ENCODE results near the gene FARS2. TPM values are rescaled to one million over a fixed set of nuclear protein-coding genes. Genes with fewer than 3 reads are reported as not detected.

FARS2 gene
- polyA plus RNA-seq, 1 donor (not counting 4 experiments of a cell fraction or from before 2014, with no cell fraction given): 21.3 TPM

DNA sequence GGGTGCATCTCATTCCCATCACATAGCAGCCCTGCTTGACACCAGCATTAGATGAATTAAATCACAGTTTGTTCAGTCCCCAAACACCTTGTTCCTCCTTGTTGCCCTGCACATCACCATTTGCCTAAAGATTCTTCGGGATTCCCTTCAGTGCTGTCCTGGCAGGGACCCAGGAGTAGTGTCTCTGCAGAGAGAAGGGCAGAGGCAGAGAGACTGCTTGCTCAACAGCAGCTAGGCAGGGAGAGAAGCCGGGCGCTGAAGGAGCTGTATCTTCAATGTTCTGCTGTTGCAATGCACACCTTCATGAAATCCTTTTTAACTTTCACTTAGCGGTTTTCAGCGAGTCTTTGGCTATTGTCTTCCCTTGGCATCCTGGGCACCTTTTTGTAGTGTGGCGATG is 362.9 kb downstream of the FARS2 start:
- Histone ChIP-seq H3K9me3 (ENCODE audit: control insufficient read depth, low read depth, low read length) (no peaks in the 10 kb centered on the region), H3K79me2 (ENCODE audit: control insufficient read depth, insufficient read depth, low read length) (no peaks in the 10 kb centered on the region), H3K4me1 (ENCODE audit: control insufficient read depth, extremely low read depth, insufficient read depth, low read length) (no peaks in the 10 kb centered on the region), H3K27ac (ENCODE audit: control insufficient read depth, insufficient read depth, low read length) (no peak overlapping the region), H3K4me3 (ENCODE audit: control insufficient read depth in 2 of 3, extremely low read depth in 1 of 3, insufficient read depth in 2 of 3, low read depth in 1 of 3, low read length in 3 of 3) (no peak overlapping the region), H3K4me2 (ENCODE audit: control insufficient read depth, extremely low read depth, insufficient read depth, low read depth, low read length) (no peak overlapping the region), H4K20me1 (ENCODE audit: control insufficient read depth, extremely low read depth, insufficient read depth, low read length) (no peaks in the 10 kb centered on the region), H3K9me1 (ENCODE audit: control insufficient read depth, extremely low read depth, insufficient read depth, low read length) (no peaks in the 10 kb centered on the region), H3K9ac (ENCODE audit: control insufficient read depth, extremely low read depth, insufficient read depth, low read length) (no peak overlapping the region), H3K36me3 (ENCODE audit: control insufficient read depth in 2 of 2, extremely low read depth in 1 of 2, insufficient read depth in 2 of 2, low read length in 2 of 2) (no peaks in the 10 kb centered on the region), H2AFZ (ENCODE audit: control insufficient read depth, low read length) (no peak overlapping the region), H3K27me3 (ENCODE audit: control insufficient read depth, extremely low read depth, insufficient read depth, low read length) (no peaks in the 10 kb centered on the region)
- FAIRE-seq (no peak), DNase-seq (ENCODE audit: low read depth, low spot score) (no peak)
- dilution Hi-C loops (cut with MboI; ENCODE audit: extremely low pct_ligation_motif_present, low sequenced_read_pairs): no loop called here
- no peak for TF ChIP-seq EZH2 (IDR thresholded peaks at IDR 0.05; ENCODE audit: low read length)
- TF ChIP-seq, protein P1, sequence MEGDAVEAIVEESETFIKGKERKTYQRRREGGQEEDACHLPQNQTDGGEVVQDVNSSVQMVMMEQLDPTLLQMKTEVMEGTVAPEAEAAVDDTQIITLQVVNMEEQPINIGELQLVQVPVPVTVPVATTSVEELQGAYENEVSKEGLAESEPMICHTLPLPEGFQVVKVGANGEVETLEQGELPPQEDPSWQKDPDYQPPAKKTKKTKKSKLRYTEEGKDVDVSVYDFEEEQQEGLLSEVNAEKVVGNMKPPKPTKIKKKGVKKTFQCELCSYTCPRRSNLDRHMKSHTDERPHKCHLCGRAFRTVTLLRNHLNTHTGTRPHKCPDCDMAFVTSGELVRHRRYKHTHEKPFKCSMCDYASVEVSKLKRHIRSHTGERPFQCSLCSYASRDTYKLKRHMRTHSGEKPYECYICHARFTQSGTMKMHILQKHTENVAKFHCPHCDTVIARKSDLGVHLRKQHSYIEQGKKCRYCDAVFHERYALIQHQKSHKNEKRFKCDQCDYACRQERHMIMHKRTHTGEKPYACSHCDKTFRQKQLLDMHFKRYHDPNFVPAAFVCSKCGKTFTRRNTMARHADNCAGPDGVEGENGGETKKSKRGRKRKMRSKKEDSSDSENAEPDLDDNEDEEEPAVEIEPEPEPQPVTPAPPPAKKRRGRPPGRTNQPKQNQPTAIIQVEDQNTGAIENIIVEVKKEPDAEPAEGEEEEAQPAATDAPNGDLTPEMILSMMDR (optimal IDR thresholded peaks at IDR 0.05 in 1 of 3, IDR thresholded peaks at IDR 0.05 in 1 of 3, conservative IDR thresholded peaks at IDR 0.05 in 1 of 3; ENCODE audit: extremely low read depth in 1 of 3, insufficient read depth in 2 of 3, low read length in 3 of 3): no peak

DNA sequence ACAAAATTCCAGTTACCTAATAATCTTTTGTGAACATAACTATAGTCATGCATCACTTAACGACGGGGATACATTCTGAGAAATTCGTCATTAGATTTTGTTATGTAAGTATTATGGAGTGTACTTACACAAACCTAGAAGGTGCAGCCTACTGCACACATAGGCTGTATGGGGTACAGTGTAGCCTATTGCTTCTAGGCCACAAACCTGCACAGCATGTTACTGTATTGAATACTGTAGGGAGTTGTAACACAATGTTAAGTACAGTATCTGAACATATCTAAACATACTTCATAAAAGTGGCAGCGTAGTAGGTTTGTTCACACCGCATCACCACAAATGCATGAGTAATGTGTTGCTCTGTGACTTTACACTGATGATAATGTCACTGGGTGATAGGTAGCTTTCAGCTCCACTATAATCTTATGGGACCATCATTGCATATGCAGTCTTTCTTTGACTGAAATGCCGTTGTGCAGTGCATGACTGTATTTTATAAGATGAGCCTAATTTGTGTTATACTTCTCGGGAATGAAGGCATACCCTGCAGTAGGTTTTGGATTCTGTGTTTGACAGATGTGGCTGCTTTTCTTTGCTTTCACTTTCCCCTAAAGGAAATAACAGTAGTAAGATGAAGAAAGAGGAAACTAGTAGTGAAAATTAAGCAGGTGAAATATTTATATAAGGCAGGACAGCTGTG is 365.6 kb downstream of the FARS2 start:
- Histone ChIP-seq H3K9me1 (ENCODE audit: control insufficient read depth, extremely low read depth, insufficient read depth, low read length) (no peaks in the 10 kb centered on the region), H3K9me3 (ENCODE audit: control insufficient read depth, low read depth, low read length) (no peaks in the 10 kb centered on the region), H3K4me1 (ENCODE audit: control insufficient read depth, extremely low read depth, insufficient read depth, low read length) (no peaks in the 10 kb centered on the region), H3K4me2 (ENCODE audit: control insufficient read depth, extremely low read depth, insufficient read depth, low read depth, low read length) (no peak overlapping the region), H3K27me3 (ENCODE audit: control insufficient read depth, extremely low read depth, insufficient read depth, low read length) (no peaks in the 10 kb centered on the region), H3K9ac (ENCODE audit: control insufficient read depth, extremely low read depth, insufficient read depth, low read length) (no peak overlapping the region), H3K36me3 (ENCODE audit: control insufficient read depth in 2 of 2, extremely low read depth in 1 of 2, insufficient read depth in 2 of 2, low read length in 2 of 2) (no peaks in the 10 kb centered on the region), H3K79me2 (ENCODE audit: control insufficient read depth, insufficient read depth, low read length) (no peaks in the 10 kb centered on the region), H2AFZ (ENCODE audit: control insufficient read depth, low read length) (no peak overlapping the region), H3K27ac (ENCODE audit: control insufficient read depth, insufficient read depth, low read length) (no peak overlapping the region), H4K20me1 (ENCODE audit: control insufficient read depth, extremely low read depth, insufficient read depth, low read length) (no peaks in the 10 kb centered on the region), H3K4me3 (ENCODE audit: control insufficient read depth in 2 of 3, extremely low read depth in 1 of 3, insufficient read depth in 2 of 3, low read depth in 1 of 3, low read length in 3 of 3) (no peak overlapping the region)
- TF ChIP-seq EZH2 (IDR thresholded peaks at IDR 0.05; ENCODE audit: low read length): no peak
- TF ChIP-seq, protein P1 (optimal IDR thresholded peaks at IDR 0.05 in 1 of 3, IDR thresholded peaks at IDR 0.05 in 1 of 3, conservative IDR thresholded peaks at IDR 0.05 in 1 of 3; ENCODE audit: extremely low read depth in 1 of 3, insufficient read depth in 2 of 3, low read length in 3 of 3): no peak
- DNase-seq (ENCODE audit: low read depth, low spot score) (no peak), FAIRE-seq (no peak)
- dilution Hi-C loops (cut with MboI; ENCODE audit: extremely low pct_ligation_motif_present, low sequenced_read_pairs): no loop called here
